DOHH2 (cell line): ENCODE results near the gene PLEKHG7.

Source experiments
- CTCF ChIP-seq: fragments of 200-600 bp; sonication (generic); IDR thresholded peaks from one replicate; pipeline ENCODE4 v1.5.1; 2014; ENCODE audit warnings: antibody characterized with exemption, mild to moderate bottlenecking, low read depth, low read length; ENCODE audit not compliant: poor library complexity, severe bottlenecking
- EZH2phosphoT487 ChIP-seq: fragments of 200-600 bp; sonication (generic); IDR thresholded peaks from 2 replicates; pipeline ENCODE4 v1.6.1; 2017; ENCODE audit warnings: borderline replicate concordance, mild to moderate bottlenecking, antibody characterized with exemption, low read length, moderate library complexity, mixed read lengths

- TF ChIP-seq CTCF (no peak), EZH2phosphoT487 (no peak)
Observed at GRCh38 chr12:92701441-92701840, 1.3 kb upstream of the PLEKHG7 start.
